Trophoblast cell (in vitro differentiated cells and primary cell): ENCODE measurements around the gene GPSM1. TPM values are rescaled to one million over a fixed set of nuclear protein-coding genes. Genes with fewer than 3 reads are reported as not detected.

ENCODE experiments used
- DNase-seq, 2 donors: peaks; one replicate each; pipeline ENCODE4 v3.0.0-alpha.2; 2016
- H2AFZ ChIP-seq: 2 replicates; pipeline ENCODE4 v1.6.1; 2013; ENCODE audit warnings: low read length, moderate library complexity, mild to moderate bottlenecking; ENCODE audit not compliant: insufficient read depth, poor library complexity
- H2AK5ac ChIP-seq: 2 replicates; pipeline ENCODE4 v1.6.1; 2013; ENCODE audit warnings: mild to moderate bottlenecking, low read length
- H2BK120ac ChIP-seq: 2 replicates; pipeline ENCODE4 v1.6.1; 2013; ENCODE audit warnings: low read length, mild to moderate bottlenecking, moderate library complexity; ENCODE audit not compliant: insufficient read depth, poor library complexity
- H2BK12ac ChIP-seq: 2 replicates; pipeline ENCODE4 v1.6.1; 2013; ENCODE audit warnings: mild to moderate bottlenecking, low read length, moderate library complexity
- H2BK5ac ChIP-seq: 2 replicates; pipeline ENCODE4 v1.6.1; 2013; ENCODE audit warnings: low read length, low read depth, moderate library complexity, mild to moderate bottlenecking; ENCODE audit not compliant: poor library complexity
- H3K14ac ChIP-seq: 2 replicates; pipeline ENCODE4 v1.6.1; 2013; ENCODE audit warnings: mild to moderate bottlenecking, low read length
- H3K18ac ChIP-seq: 2 replicates; pipeline ENCODE4 v1.6.1; 2013; ENCODE audit warnings: mild to moderate bottlenecking, low read length
- H3K23ac ChIP-seq: 2 replicates; pipeline ENCODE4 v1.6.1; 2013; ENCODE audit warnings: low read length
- H3K27ac ChIP-seq: 2 replicates; pipeline ENCODE4 v1.5.1; 2013; ENCODE audit warnings: low read depth, mild to moderate bottlenecking, inconsistent platforms, low read length, moderate library complexity
- H3K27me3 ChIP-seq: 2 replicates; pipeline ENCODE4 v1.6.1; 2013; ENCODE audit warnings: inconsistent platforms, mild to moderate bottlenecking, low read length, moderate library complexity; ENCODE audit not compliant: insufficient read depth
- H3K36me3 ChIP-seq, 2 experiments: 1 replicate in 1 of 2; 2 replicates in 1 of 2; pipeline ENCODE4 v1.6.1; 2013; ENCODE audit warnings: low read length in 2 of 2, mild to moderate bottlenecking in 2 of 2, moderate library complexity in 1 of 2; ENCODE audit not compliant: insufficient read depth in 2 of 2, control insufficient read depth in 1 of 2
- H3K4ac ChIP-seq: 2 replicates; pipeline ENCODE4 v1.6.1; 2013; ENCODE audit warnings: low read depth, mild to moderate bottlenecking, low read length, moderate library complexity
- H3K4me1 ChIP-seq, 2 experiments: 1 replicate in 1 of 2; 2 replicates in 1 of 2; pipeline ENCODE4 v1.6.1; 2013; ENCODE audit warnings: low read length in 2 of 2, mild to moderate bottlenecking in 2 of 2, moderate library complexity in 1 of 2; ENCODE audit not compliant: insufficient read depth in 2 of 2, control insufficient read depth in 1 of 2
- H3K4me2 ChIP-seq: 2 replicates; pipeline ENCODE4 v1.6.1; 2013; ENCODE audit warnings: inconsistent platforms, mild to moderate bottlenecking, low read length, moderate library complexity
- H3K4me3 ChIP-seq: 2 replicates; pipeline ENCODE4 v1.5.1; 2013; ENCODE audit warnings: mild to moderate bottlenecking, low read depth, low read length, inconsistent platforms
- H3K79me1 ChIP-seq: one replicate; pipeline ENCODE4 v1.6.1; 2013; ENCODE audit warnings: low read length
- H3K79me2 ChIP-seq: 2 replicates; pipeline ENCODE4 v1.6.1; 2013; ENCODE audit warnings: low read length, mild to moderate bottlenecking; ENCODE audit not compliant: control insufficient read depth, insufficient read depth, poor library complexity
- H3K9ac ChIP-seq: 2 replicates; pipeline ENCODE4 v1.6.1; 2013; ENCODE audit warnings: mild to moderate bottlenecking, low read length
- H3K9me3 ChIP-seq: 2 replicates; pipeline ENCODE4 v1.6.1; 2013; ENCODE audit warnings: low read depth, mild to moderate bottlenecking, control low read depth, inconsistent platforms, low read length; ENCODE audit not compliant: insufficient read depth
- H4K12ac ChIP-seq: 2 replicates; pipeline ENCODE4 v1.6.1; 2013; ENCODE audit warnings: low read depth, mild to moderate bottlenecking, low read length, moderate library complexity
- H4K8ac ChIP-seq: 2 replicates; pipeline ENCODE4 v1.6.1; 2013; ENCODE audit warnings: low read depth, mild to moderate bottlenecking, low read length, moderate library complexity
- H4K91ac ChIP-seq: one replicate; pipeline ENCODE4 v1.6.1; 2013; ENCODE audit warnings: low read depth, mild to moderate bottlenecking, low read length, moderate library complexity
- WGBS: extraction: QIAGEN DNeasy Blood & Tissue Kit; methylation state at CpG from one replicate; pipeline ENCODE4 v1.1.7; 2013; ENCODE audit warnings: missing lambda C conversion rate; ENCODE audit not compliant: insufficient read length, insufficient coverage; ENCODE audit errors: extremely low coverage; 5-methylcytosine and 5-hydroxymethylcytosine counted together
- polyA plus RNA-seq: library from polyadenylated mRNA; stranded (reverse); fragments of 200-250 nt; gene quantifications from 2 replicates; pipeline ENCODE4 v1.2.3, GENCODE V29; 2013

GPSM1 gene, protein sequence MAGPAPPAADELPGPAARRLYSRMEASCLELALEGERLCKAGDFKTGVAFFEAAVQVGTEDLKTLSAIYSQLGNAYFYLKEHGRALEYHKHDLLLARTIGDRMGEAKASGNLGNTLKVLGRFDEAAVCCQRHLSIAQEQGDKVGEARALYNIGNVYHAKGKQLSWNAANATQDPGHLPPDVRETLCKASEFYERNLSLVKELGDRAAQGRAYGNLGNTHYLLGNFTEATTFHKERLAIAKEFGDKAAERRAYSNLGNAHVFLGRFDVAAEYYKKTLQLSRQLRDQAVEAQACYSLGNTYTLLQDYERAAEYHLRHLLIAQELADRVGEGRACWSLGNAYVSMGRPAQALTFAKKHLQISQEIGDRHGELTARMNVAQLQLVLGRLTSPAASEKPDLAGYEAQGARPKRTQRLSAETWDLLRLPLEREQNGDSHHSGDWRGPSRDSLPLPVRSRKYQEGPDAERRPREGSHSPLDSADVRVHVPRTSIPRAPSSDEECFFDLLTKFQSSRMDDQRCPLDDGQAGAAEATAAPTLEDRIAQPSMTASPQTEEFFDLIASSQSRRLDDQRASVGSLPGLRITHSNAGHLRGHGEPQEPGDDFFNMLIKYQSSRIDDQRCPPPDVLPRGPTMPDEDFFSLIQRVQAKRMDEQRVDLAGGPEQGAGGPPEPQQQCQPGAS
- 17.8 and 18.5 TPM in 2 replicates for polyA plus RNA-seq

DNA sequence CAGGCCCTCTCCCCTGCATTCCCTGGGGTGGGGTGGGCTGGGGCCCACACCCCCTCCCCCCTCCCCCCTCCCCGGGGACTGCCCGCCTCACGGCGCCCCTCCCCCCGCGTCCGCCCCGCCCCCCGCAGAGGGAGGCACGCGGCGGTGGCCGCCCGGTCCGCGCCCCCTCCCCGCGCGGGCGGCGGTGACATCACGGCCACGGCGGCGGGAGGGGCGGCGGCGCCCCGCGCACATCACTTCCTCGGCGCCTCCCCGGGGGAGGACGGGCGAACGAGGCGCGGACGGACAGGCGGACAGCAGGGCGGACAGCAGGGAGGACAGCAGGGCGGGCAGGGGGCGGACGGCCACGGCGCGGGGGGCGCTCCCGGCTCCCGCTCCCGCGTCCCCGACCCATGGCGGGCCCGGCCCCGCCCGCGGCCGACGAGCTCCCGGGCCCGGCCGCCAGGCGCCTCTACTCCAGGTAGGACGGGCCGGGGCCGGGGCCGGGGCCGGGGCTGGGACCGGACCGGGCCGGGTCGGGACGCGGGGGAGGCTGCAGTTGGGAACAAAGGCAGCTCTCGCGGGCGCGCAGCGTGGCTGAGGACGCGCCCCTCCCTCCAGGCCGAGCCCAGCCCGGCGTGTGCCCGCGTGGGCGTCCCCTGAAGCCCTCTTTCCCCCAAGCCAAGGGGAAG is at the start of gene GPSM1:
TSS of gene GPSM1 (plus strand) at position 236 of the 671 bp plus-strand sequence. CDS start at position 393, 157 bp downstream.
- Histone ChIP-seq H2BK120ac (peak within 1 kb of the TSS; percentile 34), H3K27ac (no peak within 1 kb of the TSS), H3K36me3 (peaks cover 3 to 5% of the 10 kb centered on the region in 2 experiments), H3K23ac (no peak within 1 kb of the TSS), H3K9ac (peak within 1 kb of the TSS; percentile 60), H3K9me3 (no peaks in the 10 kb centered on the region), H3K14ac (peak within 1 kb of the TSS; percentile 77), H4K8ac (peak within 1 kb of the TSS; percentile 79), H3K79me2 (peaks cover 8% of the 10 kb centered on the region), H2AK5ac (peak within 1 kb of the TSS; percentile 70), H2BK12ac (peak within 1 kb of the TSS; percentile 34), H4K91ac (peak within 1 kb of the TSS; percentile 78), H3K4me3 (peak within 1 kb of the TSS; percentile 83), H3K27me3 (no peaks in the 10 kb centered on the region), H3K4me1 (peaks cover 22 to 28% of the 10 kb centered on the region in 2 experiments), H4K12ac (peak within 1 kb of the TSS; percentile 39), H2BK5ac (no peak within 1 kb of the TSS), H3K79me1 (peaks cover 15% of the 10 kb centered on the region), H2AFZ (peak within 1 kb of the TSS; percentile 68), H3K4me2 (peak within 1 kb of the TSS; percentile 61), H3K4ac (peak within 1 kb of the TSS; percentile 38), H3K18ac (peak within 1 kb of the TSS; percentile 66)
- WGBS, result no CpG with 5 or more reads among the region's 88 CpGs
- DNase-seq, result no peak

DNA sequence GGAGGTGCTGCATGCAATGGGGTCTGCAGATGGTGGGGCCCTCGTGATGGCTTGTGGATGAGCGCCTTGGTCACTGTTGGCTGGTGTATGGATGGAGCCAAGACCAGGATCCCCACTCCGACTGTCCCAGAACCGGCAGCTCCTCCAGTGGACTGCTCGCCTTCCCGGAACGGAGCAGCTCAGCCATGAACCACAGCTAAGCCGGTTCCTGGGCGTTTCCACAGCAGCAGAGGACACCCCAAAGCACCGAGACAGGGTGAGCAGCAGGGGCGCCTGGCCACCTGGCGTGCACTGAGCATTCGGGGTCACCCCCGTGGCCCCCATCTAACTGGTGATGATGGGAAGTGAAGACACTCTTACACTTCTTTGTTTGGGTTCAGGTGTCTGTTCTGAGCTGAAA is 49.6 kb upstream of the GPSM1 start:
- no CpG with 5 or more reads among the region's 14 CpGs for WGBS
- no peak overlapping the region for H3K4me3 ChIP-seq
- no peak overlapping the region for H3K14ac ChIP-seq
- no peak overlapping the region for H3K9ac ChIP-seq
- no peak overlapping the region for H3K4ac ChIP-seq
- H2BK120ac ChIP-seq, result no peak overlapping the region
- H3K23ac ChIP-seq, result no peak overlapping the region
- H2AK5ac ChIP-seq, result no peak overlapping the region
- H3K79me2 ChIP-seq, result no peaks in the 10 kb centered on the region
- no peaks in the 10 kb centered on the region for H3K4me1 ChIP-seq
- H3K27ac ChIP-seq, result no peak overlapping the region
- H4K12ac ChIP-seq, result no peak overlapping the region
- H2AFZ ChIP-seq, result no peak overlapping the region
- DNase-seq, result no peak
- H4K8ac ChIP-seq, result no peak overlapping the region
- no peaks in the 10 kb centered on the region for H3K36me3 ChIP-seq
- H2BK12ac ChIP-seq, result no peak overlapping the region
- no peak overlapping the region for H3K18ac ChIP-seq
- H3K27me3 ChIP-seq, result no peaks in the 10 kb centered on the region
- H4K91ac ChIP-seq, result no peak overlapping the region
- H3K9me3 ChIP-seq, result peaks cover 6% of the 10 kb centered on the region
- no peaks in the 10 kb centered on the region for H3K79me1 ChIP-seq
- H2BK5ac ChIP-seq, result no peak overlapping the region
- no peak overlapping the region for H3K4me2 ChIP-seq

DNA sequence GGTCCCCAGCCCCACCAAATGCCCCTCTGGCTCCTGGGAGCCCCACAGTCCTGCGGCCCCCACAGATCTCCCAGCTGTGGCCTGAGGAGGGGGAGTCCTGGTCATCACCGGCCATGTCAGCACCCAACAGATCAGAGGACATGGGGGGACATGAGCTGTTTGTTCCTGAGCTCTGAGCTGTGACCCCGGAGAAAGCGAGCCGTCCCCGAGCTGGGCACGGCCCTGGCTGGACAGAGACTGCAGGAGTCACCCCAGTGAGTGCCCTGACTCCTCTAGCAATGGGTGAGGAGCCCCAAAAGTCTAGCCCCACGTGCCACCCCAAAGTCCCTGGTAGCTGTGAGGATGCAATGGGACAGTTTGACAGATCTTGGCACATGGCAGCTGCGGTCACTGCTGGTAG is 49.1 kb upstream of the GPSM1 start:
- Histone ChIP-seq H3K4me3 (no peak overlapping the region), H3K79me2 (no peaks in the 10 kb centered on the region), H3K14ac (no peak overlapping the region), H2AFZ (no peak overlapping the region), H3K23ac (no peak overlapping the region), H3K18ac (no peak overlapping the region), H3K79me1 (no peaks in the 10 kb centered on the region), H4K91ac (no peak overlapping the region), H2AK5ac (no peak overlapping the region), H3K9ac (no peak overlapping the region), H3K27ac (no peak overlapping the region), H3K4me2 (no peak overlapping the region), H3K4me1 (no peaks in the 10 kb centered on the region), H4K12ac (no peak overlapping the region), H3K9me3 (peaks cover 6% of the 10 kb centered on the region), H3K4ac (no peak overlapping the region), H3K36me3 (no peaks in the 10 kb centered on the region), H2BK5ac (no peak overlapping the region), H2BK12ac (no peak overlapping the region), H4K8ac (no peak overlapping the region), H2BK120ac (no peak overlapping the region), H3K27me3 (no peaks in the 10 kb centered on the region)
- no peak for DNase-seq
- WGBS, result no CpG with 5 or more reads among the region's 9 CpGs

DNA sequence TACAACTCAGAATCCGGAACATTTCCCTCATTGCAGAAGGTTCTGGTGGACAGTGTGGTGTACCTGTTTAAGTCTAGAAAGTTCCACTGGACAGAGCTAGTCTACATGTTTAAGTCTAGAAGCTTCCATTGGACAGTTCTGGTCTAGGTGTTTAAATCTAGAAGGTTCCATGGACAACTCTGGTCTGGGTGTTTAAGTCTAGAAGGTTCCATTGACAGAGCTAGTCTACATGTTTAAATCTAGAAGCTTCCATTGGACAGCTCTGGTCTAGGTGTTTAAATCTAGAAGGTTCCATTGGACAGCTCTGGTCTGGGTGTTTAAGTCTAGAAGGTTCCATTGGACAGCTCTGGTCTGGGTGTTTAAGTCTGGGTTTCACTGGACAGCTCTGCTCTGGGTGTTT is 48.4 kb upstream of the GPSM1 start:
- H2AFZ ChIP-seq, result no peak overlapping the region
- no peak overlapping the region for H3K4me2 ChIP-seq
- H4K8ac ChIP-seq, result no peak overlapping the region
- no peak overlapping the region for H4K91ac ChIP-seq
- no peaks in the 10 kb centered on the region for H3K4me1 ChIP-seq
- no peak overlapping the region for H3K27ac ChIP-seq
- H3K23ac ChIP-seq, result no peak overlapping the region
- H3K4me3 ChIP-seq, result no peak overlapping the region
- H2AK5ac ChIP-seq, result no peak overlapping the region
- H4K12ac ChIP-seq, result no peak overlapping the region
- H3K9me3 ChIP-seq, result peaks cover 6% of the 10 kb centered on the region
- H3K27me3 ChIP-seq, result no peaks in the 10 kb centered on the region
- DNase-seq, result no peak
- H2BK5ac ChIP-seq, result no peak overlapping the region
- H3K36me3 ChIP-seq, result no peaks in the 10 kb centered on the region
- WGBS, result no CpG with 5 or more reads among the region's 1 CpG
- no peak overlapping the region for H3K18ac ChIP-seq
- no peak overlapping the region for H3K4ac ChIP-seq
- no peak overlapping the region for H3K14ac ChIP-seq
- H3K79me2 ChIP-seq, result no peaks in the 10 kb centered on the region
- H3K9ac ChIP-seq, result no peak overlapping the region
- H2BK120ac ChIP-seq, result no peak overlapping the region
- no peak overlapping the region for H2BK12ac ChIP-seq
- H3K79me1 ChIP-seq, result no peaks in the 10 kb centered on the region
